Sigmoid colon (tissue), 7 donors: ENCODE measurements around the gene GPBAR1. TPM values are rescaled to one million over a fixed set of nuclear protein-coding genes. Genes with fewer than 3 reads are reported as not detected.

Source experiments
- DNase-seq: peaks from one replicate; pipeline ENCODE4 v3.0.0-alpha.2; 2019
- H3K27ac ChIP-seq, 4 donors: fragments of 200-600 bp; sonication (generic); one replicate each; pipeline ENCODE4 v1.5.1; 2016 to 2019; ENCODE audit warnings: mild to moderate bottlenecking in 1 of 4
- H3K27me3 ChIP-seq, 3 donors: fragments of 200-600 bp; sonication (generic); one replicate each; pipeline ENCODE4 v1.5.1; 2019; ENCODE audit warnings: mild to moderate bottlenecking in 1 of 3
- H3K36me3 ChIP-seq, 4 donors: fragments of 200-600 bp; sonication (generic); one replicate each; pipeline ENCODE4 v1.5.1; 2016 to 2019
- H3K4me1 ChIP-seq, 4 donors: fragments of 200-600 bp; sonication (generic); one replicate each; pipeline ENCODE4 v1.5.1; 2017 to 2019
- H3K4me3 ChIP-seq, 4 donors: fragments of 200-600 bp; sonication (generic); one replicate each; pipeline ENCODE4 v1.5.1; 2017 to 2019; ENCODE audit warnings: mild to moderate bottlenecking in 2 of 4, moderate library complexity in 1 of 4
- H3K9me3 ChIP-seq, 4 donors: fragments of 200-600 bp in 3 of 4; sonication (generic) in 3 of 4; one replicate each; pipeline versions ENCODE4 v1.5.1 to v1.6.1; 2013 to 2019
- CTCF ChIP-seq, 4 experiments: fragments of 450-650 bp in 3 of 4; fragments of 200-600 bp in 1 of 4; IDR thresholded peaks; one replicate each; pipeline ENCODE4 v1.5.1; 2016 to 2019; ENCODE audit warnings: antibody characterized with exemption in 4 of 4, mild to moderate bottlenecking in 3 of 4, moderate library complexity in 2 of 4
- EP300 ChIP-seq, 4 donors: sonication (generic); formaldehyde crosslinking; IDR thresholded peaks; one replicate each; pipeline ENCODE4 v1.6.1; 2017; ENCODE audit warnings: antibody characterized with exemption in 4 of 4
- POLR2A ChIP-seq, 2 donors: fragments of 450-650 bp; IDR thresholded peaks; one replicate each; pipeline ENCODE4 v1.6.1; 2016; ENCODE audit warnings: antibody characterized with exemption in 2 of 2, mild to moderate bottlenecking in 2 of 2, moderate library complexity in 2 of 2
- POLR2AphosphoS5 ChIP-seq, 4 donors: sonication (generic); formaldehyde crosslinking; IDR thresholded peaks; one replicate each; pipeline ENCODE4 v1.6.1; 2017; ENCODE audit warnings: antibody characterized with exemption in 4 of 4
- WGBS, 2 donors: extraction: QIAGEN DNeasy Blood & Tissue Kit; methylation state at CpG; one replicate each; pipeline ENCODE4 v1.1.7; 2013; 5-methylcytosine and 5-hydroxymethylcytosine counted together
- intact Hi-C: fragments of 100-400 bp; cut with DNase I; formaldehyde crosslinking; loops from one replicate; pipeline ENCODE4 v1.15.1; 2023
- polyA plus RNA-seq, 3 donors: library from polyadenylated mRNA; stranded (reverse); fragments of 200-250 nt; gene quantifications; one replicate each; pipeline ENCODE4 v1.2.3, GENCODE V29; 2013
- total RNA-seq, 4 donors: library from RNA; depleted of rRNA; stranded (reverse); fragments of >200 nt; gene quantifications; one replicate each; pipeline ENCODE4 v1.1.0, GENCODE V29; 2016
- donor health status: healthy with polysubstance abuse.
- donor health status: Bipolar disorder and iron deficiency.
- donor health status: healthy.

The GPBAR1 gene
- total and polyA plus RNA-seq, 7 donors, result 0.60 to 7.1 (median 3.1) TPM

DNA sequence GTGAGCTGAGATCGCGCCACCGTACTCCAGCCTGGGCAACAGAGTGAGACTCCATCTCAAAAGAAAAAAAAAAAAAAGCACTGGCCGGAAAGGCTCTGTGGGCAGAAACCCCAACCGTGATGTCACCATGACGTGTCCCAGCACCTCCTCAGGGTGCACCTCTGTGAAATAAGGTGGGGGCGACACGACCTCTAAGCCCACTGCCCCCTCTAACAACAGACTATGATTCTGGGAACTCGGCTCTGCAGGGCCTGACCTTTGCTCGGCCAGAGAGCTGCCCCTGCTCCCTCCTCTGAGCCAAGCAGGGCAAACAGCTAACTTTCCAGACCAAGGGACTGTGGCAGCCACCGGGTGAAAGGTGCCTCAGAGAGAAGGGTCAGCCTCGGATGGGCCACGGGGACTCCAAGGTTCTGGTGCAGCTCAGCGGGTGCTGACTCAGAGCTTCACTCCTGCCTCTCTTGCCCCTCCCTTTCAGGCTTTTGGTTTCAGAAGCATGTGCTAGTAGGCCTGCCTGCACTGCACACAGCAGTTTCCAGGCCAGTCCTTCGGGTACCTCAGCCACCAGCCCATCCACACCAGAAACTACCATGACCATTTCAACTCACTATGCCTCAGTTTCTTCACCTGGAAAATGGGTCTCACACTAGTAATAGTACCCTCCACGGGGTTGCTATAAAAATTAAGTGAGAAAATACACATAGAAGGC, 23.4 kb downstream of the GPBAR1 start:
- H3K4me1 ChIP-seq, result peaks cover 0 to 85% (median 81%) of the 10 kb centered on the region in 4 donors
- intact Hi-C loops, result no loop called here
- 54 to 73% methylated on average over 16 of the region's 16 CpGs for WGBS, 2 donors

GRCh38 chr2:218285604-218286003, 24.8 kb downstream of the GPBAR1 start:
- DNase-seq, result peak; percentile 93
- Histone ChIP-seq H3K4me3 (peak overlapping the region in 3 of 4 donors; percentile 38 to 50 (median 42)), H3K36me3 (peaks cover under 1 to 15% (median 7%) of the 10 kb centered on the region in 4 donors), H3K9me3 (no peaks in the 10 kb centered on the region), H3K27ac (peak overlapping the region; percentile 91 to 99 (median 96)), H3K4me1 (peaks cover 0 to 97% (median 95%) of the 10 kb centered on the region in 4 donors), H3K27me3 (no peaks in the 10 kb centered on the region)
- intact Hi-C loops, result loop anchor here (2.0 kb wide), 1 partner anchor 13 kb away; no protein-coding TSS in a partner anchor
- TF ChIP-seq POLR2AphosphoS5 (IDR thresholded peaks at IDR 0.05) (peak in 3 of 4 donors; percentile 38 to 64 (median 57)), CTCF (IDR thresholded peaks at IDR 0.05) (no peak), EP300 (IDR thresholded peaks at IDR 0.05) (no peak)
- WGBS, 2 donors, result 42 to 53% methylated on average over 6 of the region's 6 CpGs

More for the DNA sequence above, 23.4 kb downstream of the GPBAR1 start:
- peak overlapping the region; percentile 91 to 99 (median 96) for H3K27ac ChIP-seq
- no peaks in the 10 kb centered on the region for H3K9me3 ChIP-seq
- peak overlapping the region in 2 of 4 donors; percentile 8 to 11 for H3K4me3 ChIP-seq
- H3K36me3 ChIP-seq, result peaks cover 14 to 28% (median 21%) of the 10 kb centered on the region in 4 donors
- DNase-seq, result peak; percentile 88
- TF ChIP-seq POLR2AphosphoS5 (IDR thresholded peaks at IDR 0.05) (peak in 3 of 4 donors; percentile 32 to 63 (median 34)), EP300 (IDR thresholded peaks at IDR 0.05) (no peak), CTCF (IDR thresholded peaks at IDR 0.05) (no peak)
- H3K27me3 ChIP-seq, result no peaks in the 10 kb centered on the region

GRCh38 chr2:218286570-218287459, 26.0 kb downstream of the GPBAR1 start:
- TF ChIP-seq POLR2AphosphoS5 (IDR thresholded peaks at IDR 0.05) (peak; percentile 71 to 94 (median 78)), EP300 (IDR thresholded peaks at IDR 0.05) (peak in 3 of 4 donors; percentile 24 to 63 (median 45)), POLR2A (IDR thresholded peaks at IDR 0.05) (peak; percentile 20 to 69), CTCF (IDR thresholded peaks at IDR 0.05) (no peak)
- no peaks in the 10 kb centered on the region for H3K27me3 ChIP-seq
- peaks cover 0 to 97% (median 96%) of the 10 kb centered on the region in 4 donors for H3K4me1 ChIP-seq
- intact Hi-C loops, result loop anchor here (2.0 kb wide), 1 partner anchor 14 kb away; no protein-coding TSS in a partner anchor
- peak; percentile 97 for DNase-seq
- H3K27ac ChIP-seq, result peak overlapping the region; percentile 91 to 99 (median 96)
- H3K9me3 ChIP-seq, result no peaks in the 10 kb centered on the region
- peak overlapping the region; percentile 35 to 50 (median 40) for H3K4me3 ChIP-seq
- H3K36me3 ChIP-seq, result peaks cover 0 to 3% (median under 1%) of the 10 kb centered on the region in 4 donors
- 6 to 9% methylated on average over 11 of the region's 11 CpGs for WGBS, 2 donors

DNA sequence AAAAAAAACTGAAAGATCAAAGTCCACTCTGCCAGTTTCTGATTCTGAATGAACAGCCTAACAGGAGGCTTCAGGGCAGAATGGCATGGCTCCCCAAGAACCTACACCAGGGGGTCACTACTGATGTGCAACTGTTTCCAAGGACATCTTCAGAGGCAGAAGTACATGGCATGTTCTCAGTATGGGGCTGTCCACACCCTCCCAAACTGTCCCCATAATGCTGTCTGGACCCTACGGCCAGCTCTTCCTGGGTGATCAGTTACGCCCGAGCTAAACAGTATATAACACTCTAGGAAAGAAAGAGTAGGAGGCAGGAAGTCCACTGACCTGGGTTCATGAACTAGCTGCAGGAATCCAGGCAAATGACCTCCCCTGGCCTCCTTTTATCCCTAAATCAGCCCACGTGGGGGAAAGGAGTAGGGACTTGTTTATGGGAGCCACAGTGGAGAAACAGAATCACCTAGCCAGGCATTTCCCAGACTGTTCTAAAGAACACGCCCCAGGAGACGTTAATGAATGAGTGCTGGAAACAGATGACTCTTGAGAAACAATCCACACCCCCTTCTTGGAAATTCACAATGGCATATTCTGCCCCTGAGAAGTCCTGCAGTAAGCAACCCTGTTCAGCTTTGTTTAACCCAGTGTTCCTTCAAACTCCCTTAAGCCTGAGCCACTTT, 29.0 kb downstream of the GPBAR1 start:
- H3K4me3 ChIP-seq, result peak overlapping the region in 3 of 4 donors; percentile 67 to 97 (median 76)
- H3K9me3 ChIP-seq, result no peaks in the 10 kb centered on the region
- peak overlapping the region; percentile 91 to 99 (median 96) for H3K27ac ChIP-seq
- H3K36me3 ChIP-seq, result no peaks in the 10 kb centered on the region
- no peak for DNase-seq
- TF ChIP-seq POLR2AphosphoS5 (IDR thresholded peaks at IDR 0.05) (peak; percentile 12 to 72 (median 28)), POLR2A (IDR thresholded peaks at IDR 0.05) (no peak)
- no peaks in the 10 kb centered on the region for H3K27me3 ChIP-seq
- intact Hi-C loops, result loop anchor here (5.0 to 10.0 kb wide), 4 partner anchors 78 to 355 kb away; partner anchors contain the start of genes CNOT9 and USP37
- 6 to 39% methylated on average over 6 of the region's 6 CpGs for WGBS, 2 donors
- H3K4me1 ChIP-seq, result peaks cover 0 to 74% (median 72%) of the 10 kb centered on the region in 4 donors
